ENCODE data around the gene RNU6-9. TPM values are rescaled to one million over a fixed set of nuclear protein-coding genes. Genes with fewer than 3 reads are reported as not detected.
A peak's percentile ranks its signal among the peaks of the same experiment; 100 is the strongest.

The RNU6-9 gene
- total RNA-seq, 1 donor = not detected

DNA sequence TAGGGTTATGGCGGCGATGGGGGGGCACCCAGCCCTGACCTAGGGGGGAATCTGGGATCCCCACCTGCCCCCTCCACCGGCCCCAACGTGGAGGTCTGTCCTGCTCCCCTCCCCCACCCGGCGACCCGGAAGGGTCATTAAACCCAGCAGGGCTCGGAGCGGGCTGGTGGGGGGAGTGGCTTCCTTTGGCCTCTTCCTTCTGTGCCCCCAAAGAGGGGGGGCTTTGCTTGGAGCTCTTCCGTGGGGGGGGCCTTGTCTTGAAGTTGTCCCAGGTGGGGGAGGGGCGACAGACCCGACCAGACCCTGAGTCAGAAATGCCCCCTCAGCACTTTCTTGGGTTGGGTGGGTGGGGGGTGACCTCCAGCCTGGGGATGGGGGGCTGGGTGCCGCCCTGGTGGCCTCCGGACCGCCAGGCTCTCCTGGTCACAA, 34.1 kb downstream of the RNU6-9 start:
- Histone ChIP-seq H3K4me3 (ENCODE audit: insufficient read depth, low read length) (peak overlapping the region; percentile 87), H3K4me2 (ENCODE audit: insufficient read depth, low read length) (peak overlapping the region; percentile 76)

DNA sequence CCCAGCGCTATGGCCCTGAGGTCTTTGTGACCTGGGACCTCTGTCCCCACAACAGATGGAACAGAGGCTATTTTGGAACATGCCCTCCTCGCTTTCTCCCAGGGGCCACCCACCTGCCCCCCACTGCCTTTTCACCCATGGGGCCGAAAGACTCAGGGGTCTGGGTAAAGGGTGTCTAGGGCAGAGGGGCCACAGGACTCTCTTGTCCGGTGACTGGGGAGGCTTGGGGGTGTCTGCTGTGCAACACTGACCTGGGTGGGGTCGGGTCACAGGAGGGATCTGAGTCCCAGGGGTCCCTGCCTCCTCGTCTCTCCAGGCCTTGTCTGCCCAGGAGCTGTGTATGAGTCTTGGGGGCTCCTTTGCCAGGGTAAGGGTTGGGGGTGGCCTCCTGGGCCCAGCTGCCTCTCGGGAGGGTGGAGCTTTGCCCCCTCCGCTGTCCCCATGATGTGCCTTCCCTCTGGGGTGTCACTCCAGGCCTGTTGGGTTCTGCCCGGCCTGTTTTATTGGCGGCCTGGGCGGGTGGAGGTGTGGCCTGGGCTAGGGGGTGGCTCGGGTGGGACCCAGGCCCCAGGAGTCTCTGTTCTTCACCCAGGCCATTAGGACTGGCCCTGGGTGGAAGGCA, 34.6 kb downstream of the RNU6-9 start:
- H3K27ac ChIP-seq (ENCODE audit: low read depth, low read length) = no peak overlapping the region
- H4K20me1 ChIP-seq (ENCODE audit: insufficient read depth, low read length) = peaks cover 3% of the 10 kb centered on the region
- no peak overlapping the region for H2AFZ ChIP-seq (ENCODE audit: low read length)
- no peak overlapping the region for H3K4me2 ChIP-seq (ENCODE audit: insufficient read depth, low read length)
- peaks cover 24% of the 10 kb centered on the region for H3K79me2 ChIP-seq (ENCODE audit: insufficient read depth, low read length)
- peak; percentile 92 for DNase-seq (ENCODE audit: insufficient read length, low spot score, missing footprints)
- H3K4me1 ChIP-seq (ENCODE audit: insufficient read depth, low read length) = peaks cover 12% of the 10 kb centered on the region
- no peaks in the 10 kb centered on the region for H3K27me3 ChIP-seq (ENCODE audit: insufficient read depth, low read length)
- no peak for TF ChIP-seq CTCF (IDR thresholded peaks at IDR 0.05; ENCODE audit: extremely low read depth, low read depth, low read length)
- no peaks in the 10 kb centered on the region for H3K36me3 ChIP-seq (ENCODE audit: insufficient read depth, low read length)
- no peaks in the 10 kb centered on the region for H3K9me3 ChIP-seq (ENCODE audit: low read depth, low read length)
- H3K4me3 ChIP-seq (ENCODE audit: insufficient read depth, low read length) = no peak overlapping the region

More for the DNA sequence above, 34.1 kb downstream of the RNU6-9 start:
- Histone ChIP-seq H4K20me1 (ENCODE audit: insufficient read depth, low read length) (peaks cover 3% of the 10 kb centered on the region), H3K27ac (ENCODE audit: low read depth, low read length) (no peak overlapping the region), H3K4me1 (ENCODE audit: insufficient read depth, low read length) (peaks cover 7% of the 10 kb centered on the region), H3K27me3 (ENCODE audit: insufficient read depth, low read length) (no peaks in the 10 kb centered on the region), H3K36me3 (ENCODE audit: insufficient read depth, low read length) (no peaks in the 10 kb centered on the region), H2AFZ (ENCODE audit: low read length) (no peak overlapping the region), H3K9me3 (ENCODE audit: low read depth, low read length) (no peaks in the 10 kb centered on the region), H3K79me2 (ENCODE audit: insufficient read depth, low read length) (peaks cover 20% of the 10 kb centered on the region)
- no peak for TF ChIP-seq CTCF (IDR thresholded peaks at IDR 0.05; ENCODE audit: extremely low read depth, low read depth, low read length)
- DNase-seq (ENCODE audit: insufficient read length, low spot score, missing footprints) = peak; percentile 96

GRCh38 chr19:928471-929202, 35.4 kb downstream of the RNU6-9 start:
- no peak overlapping the region for H2AFZ ChIP-seq (ENCODE audit: low read length)
- peaks cover 18% of the 10 kb centered on the region for H3K4me1 ChIP-seq (ENCODE audit: insufficient read depth, low read length)
- H3K4me3 ChIP-seq (ENCODE audit: insufficient read depth, low read length) = no peak overlapping the region
- H3K9me3 ChIP-seq (ENCODE audit: low read depth, low read length) = no peaks in the 10 kb centered on the region
- no peaks in the 10 kb centered on the region for H3K27me3 ChIP-seq (ENCODE audit: insufficient read depth, low read length)
- H3K27ac ChIP-seq (ENCODE audit: low read depth, low read length) = no peak overlapping the region
- peaks cover 28% of the 10 kb centered on the region for H3K79me2 ChIP-seq (ENCODE audit: insufficient read depth, low read length)
- H4K20me1 ChIP-seq (ENCODE audit: insufficient read depth, low read length) = peaks cover 3% of the 10 kb centered on the region
- H3K36me3 ChIP-seq (ENCODE audit: insufficient read depth, low read length) = no peaks in the 10 kb centered on the region
- DNase-seq (ENCODE audit: insufficient read length, low spot score, missing footprints) = peak; percentile 95
- H3K4me2 ChIP-seq (ENCODE audit: insufficient read depth, low read length) = no peak overlapping the region
- no peak for TF ChIP-seq CTCF (IDR thresholded peaks at IDR 0.05; ENCODE audit: extremely low read depth, low read depth, low read length)

- H3K4me1 ChIP-seq (ENCODE audit: insufficient read depth, low read length) = peaks cover 23% of the 10 kb centered on the region
- H3K4me2 ChIP-seq (ENCODE audit: insufficient read depth, low read length) = no peak overlapping the region
- H4K20me1 ChIP-seq (ENCODE audit: insufficient read depth, low read length) = peaks cover 3% of the 10 kb centered on the region
- no peaks in the 10 kb centered on the region for H3K9me3 ChIP-seq (ENCODE audit: low read depth, low read length)
- H3K27ac ChIP-seq (ENCODE audit: low read depth, low read length) = no peak overlapping the region
- H2AFZ ChIP-seq (ENCODE audit: low read length) = no peak overlapping the region
- H3K27me3 ChIP-seq (ENCODE audit: insufficient read depth, low read length) = no peaks in the 10 kb centered on the region
- no peaks in the 10 kb centered on the region for H3K36me3 ChIP-seq (ENCODE audit: insufficient read depth, low read length)
- peaks cover 34% of the 10 kb centered on the region for H3K79me2 ChIP-seq (ENCODE audit: insufficient read depth, low read length)
- no peak overlapping the region for H3K4me3 ChIP-seq (ENCODE audit: insufficient read depth, low read length)
- no peak for TF ChIP-seq CTCF (IDR thresholded peaks at IDR 0.05; ENCODE audit: extremely low read depth, low read depth, low read length)
- peak; percentile 89 for DNase-seq (ENCODE audit: insufficient read length, low spot score, missing footprints)
These were observed 36.1 kb downstream of the RNU6-9 start for GRCh38 chr19:929203-929890.

All from osteoblast (primary cell).